Uterus (tissue), 4 donors: ENCODE results near the gene PSME3. TPM values are rescaled to one million over a fixed set of nuclear protein-coding genes. Genes with fewer than 3 reads are reported as not detected.

Source experiments
- DNase-seq, 2 donors: peaks; one replicate each; pipeline ENCODE4 v3.0.0-alpha.2; 2019 to 2020
- H3K27ac ChIP-seq, 2 donors: fragments of 200-600 bp; sonication (generic); 1 replicate in 1 of 2; 2 replicates in 1 of 2; pipeline ENCODE4 v1.5.1; 2016 to 2018
- H3K27me3 ChIP-seq, 2 donors: fragments of 200-600 bp; sonication (generic); one replicate each; pipeline ENCODE4 v1.5.1; 2018 to 2019; ENCODE audit warnings: control low read depth in 1 of 2
- H3K36me3 ChIP-seq, 2 donors: fragments of 200-600 bp; sonication (generic); one replicate each; pipeline ENCODE4 v1.5.1; 2019; ENCODE audit warnings: control low read depth in 1 of 2
- H3K4me1 ChIP-seq, 2 donors: fragments of 200-600 bp; sonication (generic); one replicate each; pipeline ENCODE4 v1.5.1; 2018 to 2019; ENCODE audit warnings: control low read depth in 1 of 2
- H3K4me3 ChIP-seq, 2 donors: fragments of 200-600 bp; sonication (generic); 1 replicate in 1 of 2; 2 replicates in 1 of 2; pipeline ENCODE4 v1.5.1; 2018 to 2019; ENCODE audit warnings: mild to moderate bottlenecking in 1 of 2
- H3K9me3 ChIP-seq, 2 donors: fragments of 200-600 bp; sonication (generic); one replicate each; pipeline ENCODE4 v1.5.1; 2019; ENCODE audit warnings: control low read depth in 1 of 2
- POLR2A ChIP-seq, 2 donors: fragments of 450-650 bp; IDR thresholded peaks; one replicate each; pipeline ENCODE4 v1.6.1; 2016; ENCODE audit warnings: antibody characterized with exemption in 2 of 2, mild to moderate bottlenecking in 1 of 2, moderate library complexity in 1 of 2
- intact Hi-C: fragments of 100-400 bp; cut with DNase I; formaldehyde crosslinking; loops from one replicate; pipeline ENCODE4 v1.15.1; 2023; ENCODE audit warnings: low total_unique reads
- total RNA-seq, 4 donors: library from RNA; depleted of rRNA in 3 of 4; stranded (reverse); fragments of >200 nt in 3 of 4; gene quantifications; one replicate each; pipeline versions ENCODE4 v1.1.0 to v1.2.4, GENCODE V29; 2014 to 2023
- TF ChIP-seq, protein P1 (sequence below), 4 experiments: fragments of 200-600 bp in 2 of 4; fragments of 450-650 bp in 2 of 4; sonication (generic) in 2 of 4; IDR thresholded peaks; one replicate each; pipeline ENCODE4 v1.5.1; 2016 to 2019; ENCODE audit warnings: antibody characterized with exemption in 4 of 4, mild to moderate bottlenecking in 2 of 4, moderate library complexity in 1 of 4
- donor health status: DM: yes; HTN: yes; CAD: no.

The PSME3 gene
- total RNA-seq, 4 donors from 2014 or later: 9.7 to 74.3 (median 46.0) TPM

DNA sequence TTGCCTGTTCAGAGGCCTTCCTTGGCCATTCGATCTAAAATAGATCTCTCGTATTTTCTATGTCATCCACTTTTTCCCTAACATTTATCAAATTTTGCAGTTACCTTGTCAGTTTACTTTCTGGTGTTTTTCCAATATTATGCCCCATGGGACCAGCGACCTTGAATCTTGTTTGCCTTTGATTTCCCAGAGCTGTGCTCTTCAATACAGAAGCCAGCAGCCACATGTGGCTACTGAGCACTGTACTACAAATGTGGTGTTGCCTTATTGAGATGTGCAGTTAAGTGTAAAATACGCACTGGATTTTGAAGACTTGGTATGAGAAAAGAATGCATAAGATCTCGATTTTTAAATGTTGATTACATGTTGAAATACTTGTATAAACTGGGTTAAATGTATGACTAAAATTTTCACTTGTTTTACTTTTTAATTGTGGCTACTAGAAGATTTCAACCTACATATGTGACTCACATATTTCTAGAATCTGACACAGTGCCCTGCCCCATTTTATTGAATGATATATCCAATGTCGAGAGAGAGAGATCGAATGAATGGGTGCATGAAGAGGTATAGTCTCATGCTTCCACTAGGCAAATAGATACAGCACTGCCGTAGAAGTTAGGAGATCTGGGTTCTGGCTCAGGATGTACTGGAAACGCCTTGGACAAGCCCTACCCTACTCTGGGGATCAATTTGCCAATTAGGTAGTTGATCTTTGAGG, 824 bp upstream of the PSME3 start:
- no peak for TF ChIP-seq POLR2A (IDR thresholded peaks at IDR 0.05)
- TF ChIP-seq, protein P1, sequence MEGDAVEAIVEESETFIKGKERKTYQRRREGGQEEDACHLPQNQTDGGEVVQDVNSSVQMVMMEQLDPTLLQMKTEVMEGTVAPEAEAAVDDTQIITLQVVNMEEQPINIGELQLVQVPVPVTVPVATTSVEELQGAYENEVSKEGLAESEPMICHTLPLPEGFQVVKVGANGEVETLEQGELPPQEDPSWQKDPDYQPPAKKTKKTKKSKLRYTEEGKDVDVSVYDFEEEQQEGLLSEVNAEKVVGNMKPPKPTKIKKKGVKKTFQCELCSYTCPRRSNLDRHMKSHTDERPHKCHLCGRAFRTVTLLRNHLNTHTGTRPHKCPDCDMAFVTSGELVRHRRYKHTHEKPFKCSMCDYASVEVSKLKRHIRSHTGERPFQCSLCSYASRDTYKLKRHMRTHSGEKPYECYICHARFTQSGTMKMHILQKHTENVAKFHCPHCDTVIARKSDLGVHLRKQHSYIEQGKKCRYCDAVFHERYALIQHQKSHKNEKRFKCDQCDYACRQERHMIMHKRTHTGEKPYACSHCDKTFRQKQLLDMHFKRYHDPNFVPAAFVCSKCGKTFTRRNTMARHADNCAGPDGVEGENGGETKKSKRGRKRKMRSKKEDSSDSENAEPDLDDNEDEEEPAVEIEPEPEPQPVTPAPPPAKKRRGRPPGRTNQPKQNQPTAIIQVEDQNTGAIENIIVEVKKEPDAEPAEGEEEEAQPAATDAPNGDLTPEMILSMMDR (IDR thresholded peaks at IDR 0.05): no peak
- peak overlapping the region; percentile 61 to 89 for H3K4me3 ChIP-seq
- peak overlapping the region; percentile 77 to 82 for H3K27ac ChIP-seq
- H3K9me3 ChIP-seq: no peaks in the 10 kb centered on the region
- no peaks in the 10 kb centered on the region for H3K4me1 ChIP-seq
- no peaks in the 10 kb centered on the region for H3K27me3 ChIP-seq
- H3K36me3 ChIP-seq: no peaks in the 10 kb centered on the region
- intact Hi-C loops: no loop called here
- no peak for DNase-seq

DNA sequence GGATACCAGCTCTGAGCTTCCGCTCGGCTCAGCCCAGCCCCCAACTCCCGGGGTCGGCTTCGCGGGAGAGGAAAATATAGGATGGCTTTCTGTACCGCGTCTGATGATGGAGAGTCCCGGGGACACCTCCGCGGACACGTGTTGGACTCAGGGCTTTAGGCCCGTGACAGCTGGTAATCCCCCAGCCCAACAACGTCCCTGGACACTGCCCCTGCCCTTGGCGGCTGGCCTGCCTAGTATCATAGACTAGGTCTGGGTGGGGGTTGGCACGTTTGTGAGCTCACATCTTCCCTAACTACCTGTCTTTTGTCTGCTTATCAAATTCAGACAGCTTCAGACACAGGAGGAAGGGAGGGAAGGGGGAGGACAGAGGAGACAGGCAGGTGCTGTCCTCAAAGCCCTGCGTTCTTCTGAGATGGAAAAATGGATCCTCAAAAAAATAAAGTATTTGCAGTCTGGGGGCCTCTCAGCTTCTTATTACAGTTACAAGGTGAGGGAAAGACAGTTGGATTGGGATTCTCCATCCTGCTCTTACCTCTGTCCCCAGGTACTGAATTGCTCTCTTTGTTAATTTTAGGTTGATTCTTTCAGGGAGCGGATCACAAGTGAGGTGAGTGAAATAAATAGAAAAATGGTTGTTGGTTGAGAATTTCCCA, 698 bp downstream of the PSME3 start:
- TF ChIP-seq, protein P1 (IDR thresholded peaks at IDR 0.05): no peak
- TF ChIP-seq POLR2A (IDR thresholded peaks at IDR 0.05): no peak
- Histone ChIP-seq H3K4me1 (no peaks in the 10 kb centered on the region), H3K36me3 (no peaks in the 10 kb centered on the region), H3K9me3 (no peaks in the 10 kb centered on the region), H3K27me3 (no peaks in the 10 kb centered on the region), H3K27ac (peak overlapping the region; percentile 77 to 82), H3K4me3 (peak overlapping the region; percentile 61 to 89)
- intact Hi-C loops: no loop called here
- no peak for DNase-seq

DNA sequence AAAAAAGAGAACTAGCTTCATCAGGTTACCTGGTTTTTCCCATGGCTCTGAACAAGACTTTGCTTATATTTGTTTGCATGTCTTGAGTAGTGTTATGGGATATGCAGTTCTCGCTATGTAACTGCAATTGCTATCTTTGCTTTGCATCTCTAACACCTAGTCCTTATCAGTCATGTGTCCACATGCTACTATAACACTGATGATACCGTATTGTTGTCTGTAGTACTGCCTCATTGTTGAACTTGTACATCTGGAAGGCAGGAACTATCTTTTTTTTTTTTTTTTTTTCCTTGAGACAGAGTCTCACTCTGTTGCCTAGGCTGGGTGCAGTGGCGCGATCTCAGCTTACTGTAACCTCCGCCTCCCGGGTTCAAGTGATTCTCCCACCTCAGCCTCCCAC, 2.5 kb downstream of the PSME3 start:
- no peaks in the 10 kb centered on the region for H3K36me3 ChIP-seq
- no peak for TF ChIP-seq POLR2A (IDR thresholded peaks at IDR 0.05)
- TF ChIP-seq, protein P1 (IDR thresholded peaks at IDR 0.05): no peak
- no peaks in the 10 kb centered on the region for H3K4me1 ChIP-seq
- no peaks in the 10 kb centered on the region for H3K27me3 ChIP-seq
- no peaks in the 10 kb centered on the region for H3K9me3 ChIP-seq
- intact Hi-C loops: no loop called here
- no peak overlapping the region for H3K4me3 ChIP-seq
- no peak overlapping the region for H3K27ac ChIP-seq
- no peak for DNase-seq

DNA sequence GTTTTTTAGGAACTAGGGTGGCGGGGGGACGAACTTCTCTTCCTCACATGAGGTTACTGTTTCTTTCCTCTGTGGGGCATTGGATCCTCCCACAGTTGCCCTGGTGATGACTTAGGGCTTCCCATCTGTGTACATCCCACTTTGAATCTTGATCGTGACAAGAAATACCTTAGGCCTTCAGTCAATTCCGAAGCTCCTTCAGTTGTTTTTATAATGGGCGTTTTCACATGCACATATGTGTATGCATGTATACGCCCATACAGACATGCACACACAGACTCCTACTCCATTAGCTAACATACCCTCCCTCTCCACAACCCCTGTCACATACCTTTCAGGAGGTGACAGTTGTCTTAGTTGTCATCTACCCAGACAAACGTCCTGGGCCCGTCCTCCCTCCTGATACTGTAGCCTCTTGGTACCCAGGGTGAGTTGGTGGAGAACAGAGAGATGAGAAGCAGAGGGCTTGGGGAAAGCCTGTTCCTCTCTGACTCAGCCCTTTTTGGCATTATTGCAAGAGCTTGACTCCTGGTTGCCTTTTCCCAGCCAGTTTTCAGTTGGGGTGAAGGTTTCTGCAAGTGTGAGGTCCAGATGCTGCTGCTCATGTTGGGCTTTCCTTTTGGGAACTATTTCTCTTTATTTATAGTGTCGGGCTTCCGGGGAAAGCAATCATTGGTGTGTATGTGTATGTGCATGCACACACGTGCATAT, 8.9 kb downstream of the PSME3 start:
- no peaks in the 10 kb centered on the region for H3K4me1 ChIP-seq
- H3K36me3 ChIP-seq: no peaks in the 10 kb centered on the region
- TF ChIP-seq, protein P1 (IDR thresholded peaks at IDR 0.05): no peak
- TF ChIP-seq POLR2A (IDR thresholded peaks at IDR 0.05): no peak
- DNase-seq: no peak
- no peak overlapping the region for H3K4me3 ChIP-seq
- H3K27ac ChIP-seq: no peak overlapping the region
- no peaks in the 10 kb centered on the region for H3K27me3 ChIP-seq
- intact Hi-C loops: loop anchor here (5.0 kb wide), 1 partner anchor 95 kb away; no protein-coding TSS in a partner anchor
- H3K9me3 ChIP-seq: no peaks in the 10 kb centered on the region
